ENCODE data around the gene PARVB.

Gene PARVB

DNA sequence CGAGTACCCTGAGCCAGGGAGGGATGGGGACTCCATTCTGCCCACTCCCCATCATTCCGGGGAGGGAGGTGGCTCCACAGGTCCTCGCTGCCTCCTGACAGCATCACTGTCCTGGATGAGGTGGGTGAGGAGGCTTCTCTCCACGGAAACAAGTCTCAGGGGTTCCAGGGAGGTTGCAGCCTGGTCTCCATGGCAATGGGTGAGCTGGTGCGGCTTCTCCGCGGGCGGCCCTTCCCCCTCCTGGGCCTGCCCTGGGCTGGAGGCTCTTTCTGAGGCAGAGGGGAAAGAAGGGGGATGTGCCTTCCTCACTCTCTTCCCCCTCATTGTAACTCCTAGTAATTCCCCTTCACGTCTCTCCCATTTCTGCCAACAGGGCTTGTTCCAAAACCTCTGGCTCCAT lies 119.5 kb downstream of the PARVB start:
- DNase-seq, result no peak
- Histone ChIP-seq H3K9me3 (no peaks in the 10 kb centered on the region), H3K27ac (no peak overlapping the region), H3K4me3 (no peak overlapping the region), H3K36me3 (peaks cover 0 to 9% (median 0%) of the 10 kb centered on the region in 3 donors), H3K27me3 (peaks cover 0 to 15% of the 10 kb centered on the region in 2 donors), H3K4me1 (peaks cover 0 to 12% (median 2%) of the 10 kb centered on the region in 4 donors)
- intact Hi-C loops (cut with DNase I; ENCODE audit: low total_unique reads), result no loop called here
- TF ChIP-seq, protein P1, sequence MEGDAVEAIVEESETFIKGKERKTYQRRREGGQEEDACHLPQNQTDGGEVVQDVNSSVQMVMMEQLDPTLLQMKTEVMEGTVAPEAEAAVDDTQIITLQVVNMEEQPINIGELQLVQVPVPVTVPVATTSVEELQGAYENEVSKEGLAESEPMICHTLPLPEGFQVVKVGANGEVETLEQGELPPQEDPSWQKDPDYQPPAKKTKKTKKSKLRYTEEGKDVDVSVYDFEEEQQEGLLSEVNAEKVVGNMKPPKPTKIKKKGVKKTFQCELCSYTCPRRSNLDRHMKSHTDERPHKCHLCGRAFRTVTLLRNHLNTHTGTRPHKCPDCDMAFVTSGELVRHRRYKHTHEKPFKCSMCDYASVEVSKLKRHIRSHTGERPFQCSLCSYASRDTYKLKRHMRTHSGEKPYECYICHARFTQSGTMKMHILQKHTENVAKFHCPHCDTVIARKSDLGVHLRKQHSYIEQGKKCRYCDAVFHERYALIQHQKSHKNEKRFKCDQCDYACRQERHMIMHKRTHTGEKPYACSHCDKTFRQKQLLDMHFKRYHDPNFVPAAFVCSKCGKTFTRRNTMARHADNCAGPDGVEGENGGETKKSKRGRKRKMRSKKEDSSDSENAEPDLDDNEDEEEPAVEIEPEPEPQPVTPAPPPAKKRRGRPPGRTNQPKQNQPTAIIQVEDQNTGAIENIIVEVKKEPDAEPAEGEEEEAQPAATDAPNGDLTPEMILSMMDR (IDR thresholded peaks at IDR 0.05), result no peak

DNA sequence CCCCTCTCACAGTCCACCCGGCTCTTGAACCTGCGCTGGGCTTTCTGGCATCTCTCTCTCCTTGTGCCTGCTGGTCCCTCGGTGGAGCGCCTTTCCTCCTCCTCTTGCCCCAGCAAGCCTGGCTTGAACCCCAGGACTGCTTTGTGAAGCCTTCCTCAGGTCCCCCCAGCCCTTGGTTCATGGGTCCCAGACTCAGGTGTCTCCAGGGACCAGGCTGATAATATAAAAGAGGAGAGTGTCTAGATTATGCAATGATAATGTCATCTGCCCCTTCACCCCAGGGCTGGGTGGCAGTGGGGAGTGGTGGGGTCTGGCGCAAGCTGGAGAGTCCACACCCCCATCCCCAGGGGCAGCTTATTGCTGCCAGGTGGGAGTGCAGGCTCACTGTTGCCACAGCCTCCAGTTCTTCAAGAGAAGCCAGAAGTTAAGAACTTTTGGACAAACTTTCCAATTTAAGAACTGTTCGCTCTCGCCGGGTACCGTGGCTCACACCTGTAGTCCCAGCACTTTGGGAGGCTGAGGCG lies 120.0 kb downstream of the PARVB start:
- no peak for DNase-seq
- Histone ChIP-seq H3K9me3 (no peaks in the 10 kb centered on the region), H3K36me3 (peaks cover 0 to 6% (median 0%) of the 10 kb centered on the region in 3 donors), H3K27ac (no peak overlapping the region), H3K4me1 (peaks cover 0 to 12% (median 2%) of the 10 kb centered on the region in 4 donors), H3K4me3 (no peak overlapping the region), H3K27me3 (peaks cover 0 to 15% of the 10 kb centered on the region in 2 donors)
- intact Hi-C loops (cut with DNase I; ENCODE audit: low total_unique reads), result no loop called here
- TF ChIP-seq, protein P1 (IDR thresholded peaks at IDR 0.05), result no peak

- Histone ChIP-seq H3K27ac (no peak overlapping the region), H3K4me3 (no peak overlapping the region), H3K4me1 (peaks cover 0 to 12% (median 2%) of the 10 kb centered on the region in 4 donors), H3K36me3 (peaks cover 0 to 4% (median 0%) of the 10 kb centered on the region in 3 donors), H3K27me3 (peaks cover 0 to 18% of the 10 kb centered on the region in 2 donors), H3K9me3 (no peaks in the 10 kb centered on the region)
- DNase-seq, result peak in 1 of 2 donors; percentile 73
- TF ChIP-seq, protein P1 (IDR thresholded peaks at IDR 0.05), result no peak
- intact Hi-C loops (cut with DNase I; ENCODE audit: low total_unique reads), result loop anchor here (5.0 kb wide), 1 partner anchor 217 kb away; no protein-coding TSS in a partner anchor
Observed at GRCh38 chr22:44145544-44145943, 121.4 kb downstream of the PARVB start.

DNA sequence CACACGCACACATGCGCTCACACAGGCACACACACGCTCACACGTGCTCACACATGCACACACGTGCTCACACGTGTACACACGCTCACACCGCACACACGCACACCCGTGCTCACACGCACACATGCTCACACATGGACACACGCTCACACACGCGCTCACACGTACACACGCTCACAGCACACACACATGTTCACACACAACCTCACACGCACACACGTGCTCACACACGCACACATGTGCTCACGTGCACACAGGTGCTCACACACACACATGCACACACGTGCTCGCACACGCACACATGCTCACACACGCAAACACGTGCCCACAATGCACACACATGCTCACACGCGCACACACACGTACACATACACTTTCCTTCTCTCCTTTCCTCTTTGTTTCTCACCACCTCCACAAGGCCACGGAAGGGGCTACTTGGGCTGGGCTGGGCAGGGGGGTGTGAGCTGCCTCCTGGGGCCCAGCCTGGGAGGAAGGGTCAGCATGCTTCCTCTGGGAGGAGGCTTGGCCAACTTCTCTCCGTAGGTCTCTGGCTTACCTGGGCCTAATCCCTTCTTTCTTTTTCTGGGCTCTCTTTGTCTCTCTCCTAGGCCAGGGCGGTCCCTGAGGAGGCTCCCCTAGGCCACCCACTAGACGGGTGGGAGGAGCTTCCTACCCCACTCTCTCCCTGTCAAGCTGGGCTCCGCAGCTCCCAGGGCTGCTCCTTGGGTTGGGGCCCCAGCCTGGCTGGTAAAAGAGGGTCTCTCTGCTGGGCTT lies 122.2 kb downstream of the PARVB start:
- no peak for DNase-seq
- no peaks in the 10 kb centered on the region for H3K36me3 ChIP-seq
- H3K9me3 ChIP-seq, result no peaks in the 10 kb centered on the region
- TF ChIP-seq, protein P1 (IDR thresholded peaks at IDR 0.05), result no peak
- intact Hi-C loops (cut with DNase I; ENCODE audit: low total_unique reads), result loop anchor here (5.0 kb wide), 1 partner anchor 216 kb away; no protein-coding TSS in a partner anchor
- H3K4me1 ChIP-seq, result peaks cover 0 to 12% (median 2%) of the 10 kb centered on the region in 4 donors
- H3K4me3 ChIP-seq, result no peak overlapping the region
- H3K27ac ChIP-seq, result no peak overlapping the region
- peaks cover 0 to 18% of the 10 kb centered on the region in 2 donors for H3K27me3 ChIP-seq

- H3K36me3 ChIP-seq, result no peaks in the 10 kb centered on the region
- H3K27ac ChIP-seq, result no peak overlapping the region
- no peak overlapping the region for H3K4me3 ChIP-seq
- intact Hi-C loops (cut with DNase I; ENCODE audit: low total_unique reads), result loop anchor here (5.0 kb wide), 1 partner anchor 215 kb away; no protein-coding TSS in a partner anchor
- DNase-seq, result no peak
- no peaks in the 10 kb centered on the region for H3K9me3 ChIP-seq
- TF ChIP-seq, protein P1 (IDR thresholded peaks at IDR 0.05), result no peak
- peaks cover 0 to 12% (median 2%) of the 10 kb centered on the region in 4 donors for H3K4me1 ChIP-seq
- peaks cover 0 to 18% of the 10 kb centered on the region in 2 donors for H3K27me3 ChIP-seq
Observed at GRCh38 chr22:44147008-44147645, 123.0 kb downstream of the PARVB start.
